ENCODE data around the gene KYAT1. TPM values are rescaled to one million over a fixed set of nuclear protein-coding genes. Genes with fewer than 3 reads are reported as not detected.

Gene KYAT1
- total RNA-seq, 1 experiment from 2014 or later, result 14.6 TPM

DNA sequence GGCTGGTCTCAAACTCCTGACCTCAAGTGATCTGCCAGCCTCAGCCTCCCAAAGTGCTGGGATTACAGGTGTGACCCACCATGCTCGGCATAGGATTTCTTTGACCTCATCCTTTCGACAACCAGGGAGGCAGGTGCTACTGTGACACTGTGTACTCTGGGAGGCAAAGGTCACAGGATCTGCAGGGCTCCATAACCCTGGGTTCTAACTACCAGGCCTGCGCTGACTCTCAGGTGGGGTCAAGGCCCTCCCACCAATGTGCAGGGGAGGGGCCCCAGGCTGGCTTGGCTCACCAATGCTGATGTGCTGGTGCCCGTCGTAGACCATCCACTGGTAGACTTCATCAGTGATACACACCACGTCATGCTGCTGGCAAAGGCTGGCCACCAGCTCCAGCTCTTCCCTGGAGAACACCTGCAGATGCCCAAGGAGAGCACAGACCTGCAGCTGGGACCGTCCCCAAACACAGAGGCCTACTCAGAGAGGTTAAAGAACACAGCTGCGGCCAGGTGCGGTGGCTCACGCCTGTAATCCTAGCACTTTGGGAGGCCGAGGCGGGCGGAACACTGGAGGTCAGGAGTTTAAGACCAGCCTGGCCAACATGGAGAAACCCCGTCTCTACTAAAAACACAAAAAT lies 45.1 kb downstream of the KYAT1 start:
- no peak overlapping the region for H2AFZ ChIP-seq (ENCODE audit: low read length)
- no peak overlapping the region for H3K27ac ChIP-seq (ENCODE audit: insufficient read length, low read depth, low read length)
- no peak overlapping the region for H2BK120ac ChIP-seq (ENCODE audit: low read depth, low read length, poor library complexity, severe bottlenecking)
- H4K91ac ChIP-seq (ENCODE audit: insufficient read length, low read depth, low read length), result no peak overlapping the region
- H3K23me2 ChIP-seq (ENCODE audit: insufficient read length, low read depth, low read length, poor library complexity, severe bottlenecking), result no peaks in the 10 kb centered on the region
- H3K56ac ChIP-seq (ENCODE audit: insufficient read length, low read depth, low read length), result no peak overlapping the region
- H3K4ac ChIP-seq (ENCODE audit: low read depth, low read length), result no peak overlapping the region
- no peaks in the 10 kb centered on the region for H3K4me1 ChIP-seq (ENCODE audit: insufficient read depth, low read length)
- Mint-ChIP-seq H3K36me3 (ENCODE audit: insufficient read depth in 1 of 3, low read depth in 3 of 3) (peaks cover 18 to 30% (median 24%) of the 10 kb centered on the region in 3 experiments; a peak in 6 of 7 replicates), H3K4me3 (no peak overlapping the region), H3K27me3 (ENCODE audit: low read depth) (no peaks in the 10 kb centered on the region), H3K27ac (no peak overlapping the region), H3K9me3 (no peaks in the 10 kb centered on the region; a peak in 1 of 5 replicates), H3K4me1 (no peaks in the 10 kb centered on the region)
- no peaks in the 10 kb centered on the region for H3K79me1 ChIP-seq (ENCODE audit: insufficient read depth, low read depth, low read length, poor library complexity, severe bottlenecking)
- H3K23ac ChIP-seq (ENCODE audit: insufficient read length, low read depth, low read length), result no peak overlapping the region
- no peak overlapping the region for H2BK15ac ChIP-seq (ENCODE audit: low read depth, low read length)
- H3K79me2 ChIP-seq (ENCODE audit: insufficient read depth, low read length), result no peaks in the 10 kb centered on the region
- H3K4me2 ChIP-seq (ENCODE audit: insufficient read depth, insufficient read length, low read length), result no peak overlapping the region
- no peaks in the 10 kb centered on the region for H3K27me3 ChIP-seq (ENCODE audit: insufficient read depth, low read length)
- H3K9ac ChIP-seq (ENCODE audit: extremely low read depth, insufficient read length, low read length), result no peak overlapping the region
- H4K8ac ChIP-seq (replicated peaks; ENCODE audit: insufficient read length, low read depth, low read length), result no peak overlapping the region
- no peak overlapping the region for H4K5ac ChIP-seq (ENCODE audit: insufficient read length, low read depth, low read length)
- no peak overlapping the region for H3K14ac ChIP-seq (ENCODE audit: insufficient read depth, low read length)
- TF ChIP-seq, protein P1, sequence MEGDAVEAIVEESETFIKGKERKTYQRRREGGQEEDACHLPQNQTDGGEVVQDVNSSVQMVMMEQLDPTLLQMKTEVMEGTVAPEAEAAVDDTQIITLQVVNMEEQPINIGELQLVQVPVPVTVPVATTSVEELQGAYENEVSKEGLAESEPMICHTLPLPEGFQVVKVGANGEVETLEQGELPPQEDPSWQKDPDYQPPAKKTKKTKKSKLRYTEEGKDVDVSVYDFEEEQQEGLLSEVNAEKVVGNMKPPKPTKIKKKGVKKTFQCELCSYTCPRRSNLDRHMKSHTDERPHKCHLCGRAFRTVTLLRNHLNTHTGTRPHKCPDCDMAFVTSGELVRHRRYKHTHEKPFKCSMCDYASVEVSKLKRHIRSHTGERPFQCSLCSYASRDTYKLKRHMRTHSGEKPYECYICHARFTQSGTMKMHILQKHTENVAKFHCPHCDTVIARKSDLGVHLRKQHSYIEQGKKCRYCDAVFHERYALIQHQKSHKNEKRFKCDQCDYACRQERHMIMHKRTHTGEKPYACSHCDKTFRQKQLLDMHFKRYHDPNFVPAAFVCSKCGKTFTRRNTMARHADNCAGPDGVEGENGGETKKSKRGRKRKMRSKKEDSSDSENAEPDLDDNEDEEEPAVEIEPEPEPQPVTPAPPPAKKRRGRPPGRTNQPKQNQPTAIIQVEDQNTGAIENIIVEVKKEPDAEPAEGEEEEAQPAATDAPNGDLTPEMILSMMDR (conservative IDR thresholded peaks at IDR 0.05), result no peak
- H2AK5ac ChIP-seq (ENCODE audit: insufficient read length, low read length), result no peak overlapping the region
- H4K20me1 ChIP-seq (ENCODE audit: control insufficient read depth, insufficient read depth, insufficient read length), result no peaks in the 10 kb centered on the region
- no peak overlapping the region for H3K18ac ChIP-seq (ENCODE audit: insufficient read length, low read depth, low read length)
- no peak for DNase-seq
- H3K9me3 ChIP-seq (ENCODE audit: control insufficient read depth, low read depth, low read length), result no peaks in the 10 kb centered on the region
- no CpG with 5 or more reads among the region's 14 CpGs for WGBS (ENCODE audit: extremely low coverage, insufficient read length, low lambda C conversion rate)
- H2BK5ac ChIP-seq (ENCODE audit: insufficient read length, low read length), result no peak overlapping the region
- no peak overlapping the region for H2BK12ac ChIP-seq (ENCODE audit: insufficient read length, low read depth, low read length)
- no peak overlapping the region for H2BK20ac ChIP-seq (ENCODE audit: low read depth, low read length, poor library complexity, severe bottlenecking)
- H3T11ph ChIP-seq (ENCODE audit: low read length), result no peak overlapping the region
